ENCODE measurements around the gene ADAMTS3.
"Not testable (repeated sequence)": the region's sequence is repeated elsewhere in the genome, so short reads cannot be mapped to it uniquely, and the experiment has no call there.

The ADAMTS3 gene

DNA sequence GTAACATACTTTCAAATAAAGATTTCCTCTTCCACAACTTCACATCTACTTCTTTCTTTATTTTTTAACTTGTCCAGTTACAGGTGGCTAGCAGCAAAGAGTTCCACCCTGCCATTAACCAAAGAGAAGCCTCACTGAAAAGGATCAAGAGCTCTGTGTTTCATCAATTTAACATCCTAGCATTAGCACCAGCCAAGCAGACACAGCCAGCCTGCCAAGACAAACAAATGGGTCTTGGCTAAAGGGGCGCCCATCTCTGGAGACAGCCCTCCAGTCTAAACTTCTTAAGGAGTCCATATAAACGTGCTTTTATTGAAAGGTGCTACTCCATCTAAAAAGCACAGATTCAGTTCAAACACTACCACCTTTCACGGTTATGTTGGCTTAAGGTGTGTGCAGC lies 105.3 kb downstream of the ADAMTS3 start:
- DNase-seq, result no peak

DNA sequence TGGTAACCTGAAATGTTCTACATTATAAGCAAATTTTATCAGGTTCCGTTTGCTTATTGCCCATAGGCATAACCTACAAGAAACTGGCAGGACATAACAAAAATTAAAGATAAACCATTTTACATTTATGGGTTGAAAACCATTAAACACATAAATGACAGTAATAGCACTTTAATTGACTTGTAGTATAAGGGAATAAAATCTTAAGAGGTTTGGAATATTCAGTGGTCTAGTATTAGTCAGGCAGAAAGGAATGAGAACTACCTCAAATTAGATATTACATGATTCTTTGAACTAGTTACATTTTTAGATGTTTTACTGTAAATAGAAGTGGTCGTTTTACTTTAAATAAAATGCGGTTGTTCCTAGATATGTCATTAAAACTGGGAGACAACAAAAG lies 111.9 kb downstream of the ADAMTS3 start:
- no peak for DNase-seq

GRCh38 chr4:72451349-72451748 lies 117.7 kb downstream of the ADAMTS3 start:
- no peak for DNase-seq

- DNase-seq, result no peak
These were observed 119.3 kb downstream of the ADAMTS3 start for GRCh38 chr4:72449705-72450104.

DNA sequence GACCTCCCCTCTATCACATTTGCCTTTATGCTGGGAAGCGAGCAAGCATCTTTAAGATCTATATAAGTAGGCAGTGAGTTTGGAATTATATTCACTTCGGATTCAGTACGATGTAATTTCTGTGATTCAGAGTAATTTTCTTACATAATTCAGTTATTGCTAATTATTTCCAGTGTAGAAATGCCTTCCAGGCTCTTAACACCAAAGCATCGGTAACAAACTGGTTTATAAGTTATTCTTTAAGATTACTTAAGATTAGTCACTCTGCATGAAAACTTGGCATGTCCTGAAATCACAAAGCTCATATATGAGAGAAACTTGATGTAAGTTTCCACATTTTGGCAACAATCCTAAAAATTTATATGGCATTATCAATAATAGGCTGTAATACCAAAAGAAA lies 120.8 kb downstream of the ADAMTS3 start:
- DNase-seq, result no peak

GRCh38 chr4:72446353-72447055 lies 122.5 kb downstream of the ADAMTS3 start:
- DNase-seq, result no peak

DNA sequence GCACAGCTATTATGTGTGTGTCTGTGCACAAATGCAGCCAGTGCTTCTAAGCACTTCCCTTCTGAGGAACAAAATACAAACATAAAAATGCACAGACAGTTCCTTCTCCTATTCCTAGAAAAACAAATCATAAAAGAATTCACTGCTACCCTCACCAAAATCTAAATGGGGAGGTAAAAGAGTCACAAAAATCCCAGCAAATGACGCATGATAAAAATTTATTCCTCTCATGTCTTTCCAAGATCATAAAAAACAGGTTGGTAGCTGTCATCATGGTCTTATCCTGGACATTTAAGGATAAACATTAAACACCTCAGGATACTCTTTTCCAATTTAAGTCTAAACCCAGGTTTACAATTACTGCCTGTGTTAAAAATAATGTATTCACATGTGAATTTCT lies 124.9 kb downstream of the ADAMTS3 start:
- DNase-seq, result no peak

DNA sequence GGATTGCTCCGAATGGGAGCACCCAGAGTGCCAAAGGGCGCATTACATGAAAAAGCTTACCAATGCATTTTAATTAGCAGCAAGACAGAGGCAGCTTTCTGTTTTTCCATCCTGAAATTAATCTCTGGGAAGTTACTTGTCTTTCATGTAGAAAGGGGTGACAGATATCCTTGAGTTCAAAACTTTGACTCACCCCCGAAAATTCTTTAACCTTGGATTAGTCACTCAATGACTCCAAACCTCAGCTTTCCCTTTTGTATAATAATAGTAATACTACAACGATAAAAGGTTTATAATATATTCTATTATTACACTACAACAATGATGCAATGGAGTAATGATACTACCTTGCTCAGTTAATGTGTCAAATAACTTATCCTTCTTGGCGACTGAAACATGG lies 126.3 kb downstream of the ADAMTS3 start:
- DNase-seq, result no peak

DNA sequence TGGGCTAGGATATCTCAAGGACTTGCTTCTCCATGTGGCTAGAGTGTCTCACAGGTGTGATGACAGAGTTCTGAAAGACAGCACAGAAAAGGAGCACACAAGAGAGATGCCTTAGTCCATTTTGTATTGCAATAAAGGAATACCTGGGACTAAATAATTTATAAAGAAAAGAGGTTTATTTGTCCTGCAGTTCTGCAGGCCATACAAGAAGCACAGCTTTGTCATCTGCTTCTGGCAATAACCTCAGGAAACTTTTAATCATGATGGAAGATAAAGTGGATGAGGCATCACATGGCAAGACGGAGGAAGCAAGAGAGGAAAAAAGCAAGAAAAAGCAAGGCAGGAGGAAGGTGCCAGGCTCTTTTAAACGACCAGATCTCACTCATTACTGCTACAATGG lies 126.9 kb downstream of the ADAMTS3 start:
- DNase-seq, result no peak

GRCh38 chr4:72440386-72440785 lies 128.6 kb downstream of the ADAMTS3 start:
- no peak for DNase-seq

DNA sequence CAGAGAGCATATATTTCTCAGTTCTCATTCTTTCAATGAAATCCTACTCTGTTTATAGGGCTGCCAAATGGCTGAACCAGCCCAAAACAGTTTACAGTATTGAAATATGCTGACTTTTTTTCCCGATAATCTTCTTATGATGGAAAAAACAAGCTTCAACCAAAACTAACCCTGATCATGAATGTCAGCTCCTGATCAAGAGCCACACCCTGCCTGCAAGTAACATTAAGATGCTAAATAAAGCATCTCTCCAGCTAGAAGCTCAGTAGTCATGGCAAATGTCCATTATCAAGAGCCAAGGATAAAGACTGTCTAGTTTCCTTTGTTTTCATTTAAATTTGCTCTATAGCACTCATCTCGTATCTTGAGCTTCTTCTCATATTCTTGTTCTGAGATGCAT lies 136.0 kb downstream of the ADAMTS3 start:
- DNase-seq, result no peak

DNA sequence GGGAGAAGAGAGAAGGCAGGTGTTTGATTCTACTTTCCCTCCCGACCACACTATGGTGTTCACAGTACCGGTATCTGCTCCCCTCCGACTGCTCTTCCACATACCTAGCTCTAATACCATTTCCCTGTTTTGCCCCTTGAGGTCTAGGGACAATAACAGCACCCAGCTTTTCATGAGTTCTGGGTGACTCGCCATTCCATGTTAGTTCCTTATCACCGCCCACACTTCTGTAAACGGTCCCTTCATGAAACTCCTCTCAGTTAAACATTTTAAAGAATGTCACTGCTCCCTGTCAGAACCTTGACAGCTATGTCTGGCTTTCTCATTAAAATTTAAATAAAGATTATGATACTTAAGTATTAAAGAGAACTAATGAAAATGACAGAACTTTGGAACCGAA lies 136.7 kb downstream of the ADAMTS3 start:
- no peak for DNase-seq

DNA sequence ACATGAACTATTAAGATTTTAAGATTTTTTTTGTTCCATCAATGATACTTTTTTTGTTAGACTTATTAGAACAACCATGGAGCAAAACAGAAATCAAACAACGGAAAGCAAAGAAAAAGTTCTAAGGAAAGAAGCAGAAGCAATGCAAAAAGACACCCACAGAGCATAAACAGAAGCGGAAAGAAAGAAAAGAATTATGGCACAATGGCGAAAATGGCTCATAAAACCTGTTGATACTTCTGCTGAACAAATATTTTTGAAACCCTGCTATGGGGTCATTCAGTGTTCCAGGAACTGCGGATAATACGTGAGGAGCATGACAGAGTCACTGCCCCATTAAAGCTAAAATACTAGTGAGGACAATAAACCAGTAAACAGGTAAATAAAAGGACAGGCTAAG lies 138.0 kb downstream of the ADAMTS3 start:
- DNase-seq, result no peak

DNA sequence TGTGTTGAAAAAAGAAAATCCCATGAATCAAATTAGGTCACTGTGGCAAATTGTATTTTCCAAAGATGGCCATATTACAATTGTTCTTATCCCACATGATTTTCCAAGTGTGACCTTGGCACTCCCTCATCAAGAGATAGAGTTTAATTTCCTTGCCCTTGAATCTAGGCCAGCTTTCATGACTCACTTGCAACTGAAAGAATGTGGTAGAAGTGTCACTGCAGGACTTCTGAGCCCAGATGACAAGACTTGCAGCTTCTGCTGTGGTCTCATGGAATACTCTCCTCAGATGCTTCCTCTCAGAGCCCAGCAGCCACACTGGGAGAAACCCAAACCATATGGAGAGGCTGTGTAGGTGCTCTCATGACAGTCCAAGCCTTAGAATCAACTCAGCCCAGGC lies 139.0 kb downstream of the ADAMTS3 start:
- no peak for DNase-seq

GRCh38 chr4:72429397-72429889 lies 139.6 kb downstream of the ADAMTS3 start:
- no peak for DNase-seq

- DNase-seq, result no peak
These were observed 142.0 kb downstream of the ADAMTS3 start for GRCh38 chr4:72427057-72427456.

DNA sequence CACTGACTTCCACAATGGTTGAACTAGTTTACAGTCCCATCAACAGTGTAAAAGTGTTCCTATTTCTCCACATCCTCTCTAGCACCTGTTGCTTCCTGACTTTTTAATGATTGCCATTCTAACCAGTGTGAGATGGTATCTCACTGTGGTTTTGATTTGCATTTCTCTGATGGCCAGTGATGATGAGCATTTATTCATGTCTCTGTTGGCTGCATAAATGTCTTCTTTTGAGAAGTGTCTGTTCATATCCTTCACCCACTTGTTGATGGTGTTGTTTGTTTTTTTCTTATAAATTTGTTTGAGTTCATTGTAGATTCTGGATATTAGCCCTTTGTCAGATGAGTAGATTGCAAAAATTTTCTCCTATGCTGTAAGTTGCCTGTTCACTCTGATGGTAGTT lies 143.1 kb downstream of the ADAMTS3 start:
- DNase-seq, result not testable (repeated sequence)

GRCh38 chr4:72424006-72424405 lies 145.0 kb downstream of the ADAMTS3 start:
- DNase-seq, result no peak

DNA sequence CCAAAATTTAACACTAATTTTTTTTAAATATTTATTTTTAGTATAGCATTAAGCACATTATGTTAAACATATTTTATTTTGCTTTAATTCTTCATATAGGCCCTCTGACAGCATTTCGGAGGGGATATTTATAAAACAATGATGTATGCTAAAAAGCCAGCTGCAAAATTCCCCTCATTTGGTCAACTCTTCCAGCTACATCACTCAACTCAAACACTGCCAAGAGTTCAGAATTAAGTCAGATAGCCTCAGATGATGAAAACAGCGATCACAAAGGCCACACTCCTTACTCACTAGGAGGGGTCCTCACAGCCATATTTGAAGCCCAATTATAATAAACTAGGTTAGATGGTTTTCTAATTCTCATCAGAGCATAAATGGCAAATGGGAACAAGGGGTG lies 146.6 kb downstream of the ADAMTS3 start:
- DNase-seq, result no peak

- no peak for DNase-seq
These were observed 150.6 kb downstream of the ADAMTS3 start for GRCh38 chr4:72418458-72418857.

DNA sequence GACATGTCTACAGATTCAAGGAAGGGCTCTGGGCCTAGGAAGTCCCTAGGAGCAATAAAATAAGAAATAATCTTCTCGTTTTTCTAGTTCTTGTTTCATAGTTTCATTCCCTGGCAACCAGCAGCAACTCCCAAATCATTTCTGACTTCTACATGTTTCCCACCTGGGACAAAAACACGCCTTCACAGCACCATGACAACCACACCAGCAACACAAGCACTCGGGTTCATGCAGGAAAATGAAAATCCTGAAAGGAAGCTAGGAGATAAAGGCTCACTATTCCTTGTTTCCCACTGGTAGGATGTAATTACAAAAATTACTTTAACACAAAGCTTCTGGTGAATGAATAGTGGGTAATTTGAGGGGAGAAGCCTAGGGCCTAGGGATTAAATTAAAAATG lies 158.9 kb downstream of the ADAMTS3 start:
- DNase-seq, result no peak

DNA sequence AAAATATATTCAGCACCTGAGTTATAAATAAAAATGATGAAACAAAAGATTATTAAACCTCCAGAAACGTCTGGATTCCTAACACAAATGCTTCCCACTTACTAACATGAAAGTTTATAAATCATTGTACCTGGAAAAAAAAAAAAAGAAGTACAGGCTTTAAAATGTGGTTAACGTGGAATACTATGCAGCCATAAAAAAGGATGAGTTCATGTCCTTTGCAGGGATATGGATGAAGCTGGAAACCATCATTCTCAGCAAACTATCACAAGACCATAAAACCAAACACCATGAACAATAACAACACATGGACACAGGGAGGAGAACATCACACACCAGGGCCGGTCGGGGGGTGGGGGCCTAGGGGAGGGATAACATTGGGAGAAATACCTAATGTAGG lies 160.5 kb downstream of the ADAMTS3 start:
- no peak for DNase-seq

- no peak for DNase-seq
These were observed 163.6 kb downstream of the ADAMTS3 start for GRCh38 chr4:72405417-72405816.

- DNase-seq, result no peak
These were observed 171.7 kb downstream of the ADAMTS3 start for GRCh38 chr4:72397314-72397713.

- DNase-seq, result no peak
These were observed 174.9 kb downstream of the ADAMTS3 start for GRCh38 chr4:72394012-72394663.
